ENCODE measurements around the gene MTM1.

Gene MTM1

GRCh38 chrX:150715184-150715583, 146.8 kb downstream of the MTM1 start:
- DNase-seq (ENCODE audit: low spot score), result no peak

GRCh38 chrX:150719621-150720020, 151.2 kb downstream of the MTM1 start:
- no peak for DNase-seq (ENCODE audit: low spot score)
